Daoy (cell line): ENCODE data around the gene LYSMD3. TPM values are rescaled to one million over a fixed set of nuclear protein-coding genes. Genes with fewer than 3 reads are reported as not detected.
A peak's percentile ranks its signal among the peaks of the same experiment; 100 is the strongest.

Experiments used
- DNase-seq: peaks from one replicate; pipeline ENCODE4 v3.0.0-alpha.2; 2015; ENCODE audit warnings: low read depth
- total RNA-seq: library from RNA; depleted of rRNA; stranded (reverse); fragments of >200 nt; shearing (Covaris generic); gene quantifications from 2 replicates; pipeline ENCODE4 v1.2.3, GENCODE V29; 2014

The LYSMD3 gene
- total RNA-seq, 1 experiment from 2014 or later: 10.8 TPM

DNA sequence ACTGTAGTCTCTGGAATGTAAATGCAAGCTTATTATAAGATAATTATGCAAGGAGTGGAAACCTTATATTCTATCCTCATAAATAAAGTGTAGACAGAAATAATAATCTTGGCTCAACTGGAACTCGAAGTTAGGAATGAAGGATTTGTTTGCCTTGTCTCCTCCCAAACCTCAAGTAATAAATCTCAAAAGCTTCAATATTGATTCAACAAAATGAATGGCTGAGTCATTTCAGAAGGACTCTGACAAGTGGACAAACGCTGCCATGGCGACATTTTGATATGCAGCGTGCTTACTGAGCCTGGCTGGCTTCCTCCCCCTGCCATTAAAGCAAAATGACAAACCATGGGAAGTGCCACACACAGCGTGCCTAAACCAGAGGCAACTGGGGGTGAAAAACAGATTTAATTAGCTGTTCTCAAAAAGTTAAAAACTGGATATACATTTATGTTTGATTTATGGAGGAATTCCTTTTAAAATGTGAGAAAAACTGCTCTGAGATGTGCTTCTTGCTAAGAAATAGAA, 18.7 kb upstream of the LYSMD3 start:
- DNase-seq: peak; percentile 77

DNA sequence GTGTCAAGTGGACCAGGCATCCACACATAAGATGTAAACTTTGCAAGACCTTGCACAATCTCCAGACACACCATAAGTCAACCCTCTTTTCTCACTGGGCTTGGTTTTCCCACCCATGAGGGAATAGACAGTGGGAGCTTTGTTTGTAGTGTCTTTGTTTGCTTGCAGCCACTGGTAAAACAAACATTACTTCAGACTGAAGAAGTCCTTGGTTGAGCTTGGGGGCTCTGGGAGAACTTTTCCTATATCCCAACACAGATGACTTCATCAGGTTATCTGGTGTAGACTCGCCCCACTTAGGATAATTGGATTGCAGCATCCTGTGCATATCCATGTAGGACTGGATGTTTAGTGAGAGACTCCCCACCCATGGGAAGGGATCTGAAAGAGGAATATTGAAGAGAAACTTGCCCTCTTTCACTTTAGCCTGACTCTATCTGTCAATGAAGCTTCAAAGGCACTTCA, 17.7 kb upstream of the LYSMD3 start:
- peak; percentile 50 for DNase-seq

DNA sequence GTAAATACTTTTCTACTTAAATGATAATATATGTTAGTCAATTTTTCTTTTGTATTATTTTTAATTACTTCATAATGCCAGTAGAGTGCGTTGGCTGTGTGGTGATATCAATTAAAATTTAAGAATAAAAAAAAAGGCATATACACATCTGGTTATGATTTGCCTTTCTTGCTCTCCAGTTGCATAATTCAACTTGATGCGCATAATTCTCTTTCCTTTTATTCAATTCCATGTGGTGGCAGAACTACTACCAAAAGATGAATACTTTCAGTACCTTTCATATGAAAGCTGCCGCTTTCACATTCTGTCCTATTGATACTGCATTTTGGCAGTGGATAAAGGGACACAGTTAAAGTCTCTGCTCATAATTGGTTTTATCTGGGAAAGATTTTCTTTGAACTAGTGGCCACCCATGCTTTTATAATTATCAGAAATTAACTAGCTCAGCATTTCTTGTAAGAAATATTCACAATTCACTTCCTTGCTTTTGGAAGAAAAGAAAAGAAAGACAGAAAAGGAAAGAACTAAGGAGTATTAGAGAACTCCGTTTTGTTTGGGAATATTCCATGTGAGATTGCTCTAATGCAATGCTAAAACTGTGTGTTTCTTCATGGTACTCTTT, 16.9 kb upstream of the LYSMD3 start:
- DNase-seq: no peak

DNA sequence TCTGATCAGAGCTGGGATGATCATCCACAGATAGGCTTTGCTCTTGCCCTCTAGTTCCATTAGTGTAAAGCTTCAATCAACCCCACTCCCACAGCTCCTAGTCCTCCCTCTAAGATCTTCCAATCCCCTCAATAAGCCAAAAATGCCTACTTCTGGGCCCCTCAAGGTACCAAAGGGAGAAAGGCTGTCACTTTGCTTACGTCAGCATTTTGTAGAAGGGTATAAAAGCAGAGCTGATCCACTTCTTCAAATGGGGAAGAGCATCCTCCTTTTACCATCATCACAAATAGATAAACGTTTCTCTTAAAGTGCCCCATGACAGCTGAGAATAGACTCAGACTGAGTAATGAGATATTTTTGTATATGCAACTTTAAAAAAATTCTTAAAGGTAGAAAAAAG, 16.1 kb upstream of the LYSMD3 start:
- DNase-seq: no peak

DNA sequence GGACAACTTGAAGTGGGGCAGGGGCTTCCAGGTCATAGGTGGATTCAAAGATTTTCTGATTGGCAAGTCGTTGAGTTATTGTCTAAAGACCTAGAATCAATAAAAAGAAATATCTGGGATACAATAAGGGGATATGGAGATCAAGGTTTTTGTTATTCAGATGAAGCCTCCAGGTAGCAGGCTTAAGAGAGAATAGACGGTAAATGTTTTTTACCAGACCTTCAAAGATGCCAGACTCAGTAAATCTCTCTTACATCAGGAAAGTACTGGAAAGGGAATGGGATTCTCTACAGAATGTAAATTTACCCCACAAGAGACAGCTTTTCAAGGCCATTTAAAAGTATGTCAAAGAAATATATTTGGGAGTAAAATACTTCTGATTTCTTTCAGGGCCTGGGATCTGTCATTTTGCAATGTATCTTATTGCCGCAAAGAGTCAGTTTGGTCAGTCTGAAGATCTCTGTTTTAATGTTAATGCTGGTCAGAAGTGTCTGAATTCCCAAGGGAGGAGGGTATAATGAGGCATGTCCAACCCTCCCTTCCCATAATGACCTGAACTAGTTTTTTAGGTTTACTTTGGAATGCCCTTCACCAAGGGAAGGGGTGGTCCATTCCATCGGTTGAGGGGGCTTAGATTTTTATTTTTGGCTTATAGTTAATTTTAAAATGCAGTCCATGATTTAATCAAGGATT, 13.6 kb upstream of the LYSMD3 start:
- DNase-seq: no peak

DNA sequence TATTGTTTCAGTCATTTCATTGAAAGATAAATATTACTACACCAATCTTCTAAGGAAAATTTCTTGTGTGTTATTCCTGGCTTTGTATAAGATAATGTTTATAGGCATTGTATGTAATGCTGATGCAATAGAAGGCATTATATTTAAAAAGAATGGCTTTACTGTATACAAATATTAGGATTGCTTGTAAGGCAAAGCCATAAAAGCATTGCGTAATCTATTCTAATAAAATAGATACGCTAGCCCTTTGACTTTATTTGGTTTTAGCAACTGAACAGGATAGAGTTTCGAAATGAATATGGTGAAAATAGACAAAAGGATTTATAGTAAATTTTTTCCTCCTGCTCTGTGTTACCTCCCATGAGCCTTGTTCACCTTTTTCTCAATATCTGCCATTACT, 5.5 kb upstream of the LYSMD3 start:
- no peak for DNase-seq

DNA sequence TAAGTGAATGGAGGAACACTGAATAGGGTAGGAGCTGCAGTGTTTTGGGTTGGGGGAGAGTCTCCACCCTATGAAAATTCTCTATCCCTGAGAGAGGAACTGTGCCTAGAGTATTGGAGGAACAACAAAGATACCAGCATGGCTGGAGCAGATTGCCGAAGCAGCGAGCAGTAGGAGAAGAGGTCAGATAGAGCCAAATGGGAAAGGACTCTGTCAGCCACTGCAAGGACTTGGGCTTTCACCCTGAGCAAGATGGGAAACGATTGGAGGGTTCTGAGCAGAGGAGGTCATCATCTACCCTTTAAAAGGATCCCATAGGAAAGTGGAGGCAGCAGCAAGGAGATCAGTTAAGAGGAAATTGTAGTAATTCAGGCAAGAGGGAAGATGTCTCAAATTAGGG, 4.4 kb upstream of the LYSMD3 start:
- DNase-seq: no peak

DNA sequence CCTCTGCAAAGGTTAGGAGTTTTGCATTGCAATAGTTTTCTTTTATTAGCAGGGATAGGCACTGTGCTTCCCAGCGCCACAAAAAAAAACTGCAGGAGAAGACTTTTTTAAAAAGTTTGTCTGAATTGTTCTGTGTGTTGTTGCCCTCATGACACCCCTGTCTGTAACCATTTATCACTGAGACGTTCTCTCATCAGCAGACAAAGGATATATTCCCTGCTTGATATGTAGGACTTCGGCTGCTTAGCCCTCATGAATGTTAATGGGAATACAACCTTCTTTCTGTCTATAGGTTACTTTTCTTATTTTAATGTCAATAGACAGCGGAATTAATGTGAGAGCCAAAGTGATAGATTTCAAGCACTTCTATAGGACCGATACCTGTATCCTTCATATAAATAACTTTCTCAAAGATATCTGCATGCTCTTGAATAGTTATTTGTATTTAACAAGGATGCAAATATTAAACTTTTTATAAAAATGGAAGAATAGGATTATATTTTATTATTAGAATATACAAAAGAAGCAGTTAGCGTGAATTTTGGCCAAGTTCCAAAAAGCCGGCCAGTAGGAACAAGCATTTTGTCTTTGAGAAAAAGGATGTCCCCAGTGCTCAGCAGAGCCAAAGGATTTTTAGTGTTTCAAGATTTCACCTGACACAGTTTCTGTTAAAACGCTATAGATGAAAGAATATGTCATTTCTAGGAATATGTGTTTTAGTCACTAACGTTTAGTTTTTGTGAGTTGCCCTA, 1.5 kb upstream of the LYSMD3 start:
- no peak for DNase-seq

DNA sequence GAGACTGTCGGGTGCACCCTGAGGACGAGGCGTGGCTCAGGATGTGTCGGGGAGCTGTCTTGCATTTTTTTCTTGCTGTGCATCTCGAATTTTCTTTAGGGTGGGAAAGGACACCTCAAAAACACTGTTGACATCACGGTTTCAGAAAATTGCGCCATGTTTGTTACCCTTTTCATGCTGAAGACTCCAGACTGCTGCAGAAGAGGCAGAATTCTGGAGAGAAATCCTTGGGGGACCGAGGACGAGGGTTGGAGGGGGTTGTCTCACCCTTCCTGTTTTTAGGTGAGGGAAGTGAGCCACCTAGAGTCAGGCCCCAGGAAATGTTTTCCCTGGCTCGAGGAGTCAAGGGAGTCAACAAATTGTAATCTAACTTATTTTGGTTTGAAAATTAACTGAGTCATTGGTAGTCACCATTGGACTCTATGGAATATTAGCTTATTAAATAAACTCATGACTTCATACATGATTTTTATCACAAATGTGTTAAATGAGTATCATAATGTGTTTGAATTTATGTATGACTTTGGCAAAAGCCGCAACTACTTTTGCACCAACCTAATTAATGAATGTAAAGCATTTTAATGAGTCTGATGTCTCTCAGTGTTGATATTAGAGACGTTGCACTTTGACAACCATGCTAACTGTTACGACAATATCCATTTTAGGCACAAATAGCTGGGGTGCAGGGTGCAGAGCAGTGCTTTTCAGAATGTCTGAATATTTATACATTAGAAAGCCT, 724 bp upstream of the LYSMD3 start:
- peak; percentile 85 for DNase-seq

DNA sequence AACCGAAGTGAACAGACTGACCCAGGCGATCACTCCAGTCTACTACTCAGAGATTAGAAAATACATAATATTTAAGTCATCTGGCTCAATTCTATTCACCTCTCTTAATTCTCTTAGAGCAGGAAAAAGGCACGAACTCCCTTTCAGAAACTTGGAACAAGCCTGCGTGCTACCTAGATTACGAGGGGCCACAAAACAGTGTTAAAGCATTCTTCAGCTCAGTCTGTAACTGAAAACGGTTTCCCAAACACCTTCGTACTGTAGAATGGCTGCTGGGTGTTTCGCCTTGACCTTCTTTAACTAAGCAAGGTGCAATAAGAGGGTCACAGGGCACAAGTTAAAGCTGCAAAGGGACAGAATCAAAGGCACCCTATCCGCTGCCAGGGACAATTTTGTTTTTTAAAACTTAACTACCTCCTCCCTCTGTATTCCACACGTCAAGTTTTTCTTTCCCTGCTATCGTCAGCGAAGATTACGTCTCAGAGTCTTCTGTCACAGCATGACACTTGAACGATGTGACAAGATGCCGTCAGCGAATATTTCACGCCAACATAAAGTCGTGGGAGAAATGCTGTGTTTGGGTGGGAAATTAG, 687 bp downstream of the LYSMD3 start:
- peak; percentile 6 for DNase-seq

DNA sequence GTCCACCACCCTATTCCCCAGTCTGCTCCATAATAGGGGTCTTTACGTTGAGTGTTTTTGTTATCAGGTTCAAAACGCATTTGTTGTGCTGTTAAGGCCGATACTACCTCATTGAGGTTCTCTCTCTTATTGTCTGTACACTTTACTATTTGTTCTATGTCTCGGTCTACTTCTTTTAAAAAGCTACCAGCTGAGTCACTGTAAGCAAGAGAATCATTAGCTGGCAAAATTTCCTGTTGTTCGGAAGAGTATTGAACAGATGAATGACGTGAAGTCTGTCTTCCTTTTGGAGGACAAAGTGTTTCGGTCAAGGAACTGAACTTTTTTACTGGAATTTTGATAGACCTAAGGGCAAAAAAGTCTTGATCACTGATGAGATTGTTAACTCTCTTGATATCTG, 10.3 kb downstream of the LYSMD3 start:
- DNase-seq: no peak

DNA sequence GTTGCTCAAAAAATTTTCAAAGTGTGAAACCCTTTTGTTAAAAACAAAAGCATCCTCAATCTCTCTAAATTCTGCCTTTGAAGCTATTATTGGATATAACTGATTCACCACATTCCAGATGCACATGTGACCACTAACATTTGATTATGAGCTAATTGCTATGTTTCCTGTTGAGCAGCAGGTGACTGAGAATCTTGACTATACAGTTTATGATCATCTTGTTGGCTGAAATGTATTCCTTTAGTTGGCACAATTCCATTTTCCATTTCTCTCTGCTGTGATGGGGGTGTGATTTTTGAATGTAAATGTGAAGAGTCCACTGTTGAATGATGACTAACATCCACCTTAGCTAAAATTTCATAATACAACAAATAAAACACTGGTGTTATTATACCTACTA, 10.7 kb downstream of the LYSMD3 start:
- no peak for DNase-seq

DNA sequence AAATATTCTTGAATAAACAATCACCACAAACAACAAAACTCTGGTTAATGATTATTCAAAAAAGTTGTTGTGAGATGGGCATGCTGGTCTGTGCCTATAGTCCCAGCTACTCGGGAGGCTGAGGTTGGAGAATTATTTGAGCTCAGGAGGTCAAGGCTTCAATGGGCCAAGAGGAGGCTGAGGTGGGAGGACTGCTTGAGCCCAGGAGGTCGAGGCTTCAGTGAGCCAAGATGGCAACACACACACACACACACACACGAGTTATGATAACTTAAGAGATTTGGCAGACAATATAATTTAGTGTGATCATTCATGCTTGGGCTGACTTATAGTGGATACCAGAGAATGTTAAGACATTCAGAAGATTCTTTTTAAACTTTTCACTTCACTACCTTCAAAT, 14.9 kb downstream of the LYSMD3 start:
- DNase-seq: no peak

DNA sequence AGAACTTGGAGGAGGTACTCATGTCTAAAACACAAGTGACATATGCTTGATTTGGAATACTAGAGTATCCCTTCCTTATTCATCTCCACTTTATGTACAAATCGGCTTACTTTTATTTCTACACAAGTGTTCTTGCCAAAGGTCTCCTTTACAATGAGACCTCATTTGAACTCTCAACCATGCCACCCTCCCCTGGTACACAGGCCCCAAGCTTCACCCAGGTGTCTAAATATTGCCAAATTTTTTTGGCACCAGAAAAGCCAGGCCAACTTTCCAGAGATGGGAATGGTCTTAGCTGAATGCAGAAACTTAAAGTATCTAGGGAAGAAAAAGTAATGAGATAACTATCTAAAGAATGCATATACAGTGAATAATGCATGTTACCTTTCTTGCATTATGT, 18.9 kb downstream of the LYSMD3 start:
- DNase-seq: no peak

DNA sequence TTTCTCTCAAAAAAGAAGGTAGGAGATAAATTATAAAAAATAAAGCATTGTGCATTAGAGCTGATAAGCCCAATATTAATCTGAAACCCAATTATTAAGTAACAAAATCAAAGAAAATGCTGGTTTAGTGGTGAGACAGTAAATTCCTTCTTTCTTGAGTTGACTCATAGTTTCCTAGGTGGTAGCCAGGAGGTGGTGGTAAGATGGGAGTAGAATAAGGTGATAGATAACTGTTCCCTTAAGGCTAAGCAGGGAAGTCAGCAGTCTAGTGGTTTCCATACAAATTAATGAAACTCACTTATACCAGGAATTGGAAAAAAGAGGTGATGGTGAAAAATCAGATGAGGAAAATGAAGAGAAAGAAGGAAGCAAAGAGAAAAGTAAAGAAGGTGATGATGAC, 23.2 kb downstream of the LYSMD3 start:
- no peak for DNase-seq

DNA sequence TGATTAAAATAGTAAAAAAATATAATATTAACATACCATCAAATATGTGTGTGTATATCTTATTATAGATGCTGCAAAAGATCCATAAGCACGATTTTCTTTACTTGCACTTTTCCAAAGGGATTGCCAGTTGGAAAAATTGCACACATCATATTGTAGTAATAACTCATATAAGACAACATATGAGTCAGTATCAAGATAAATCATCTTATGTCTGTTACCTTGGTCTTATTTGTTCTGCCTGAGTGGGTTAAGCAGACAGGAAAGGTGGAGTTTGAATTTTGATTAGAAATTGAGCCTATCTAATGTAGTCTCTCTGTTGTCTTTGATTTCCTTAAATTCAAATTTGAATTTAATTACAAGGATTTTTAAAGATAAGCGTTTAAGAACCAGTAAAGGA, 24.6 kb downstream of the LYSMD3 start:
- no peak for DNase-seq

DNA sequence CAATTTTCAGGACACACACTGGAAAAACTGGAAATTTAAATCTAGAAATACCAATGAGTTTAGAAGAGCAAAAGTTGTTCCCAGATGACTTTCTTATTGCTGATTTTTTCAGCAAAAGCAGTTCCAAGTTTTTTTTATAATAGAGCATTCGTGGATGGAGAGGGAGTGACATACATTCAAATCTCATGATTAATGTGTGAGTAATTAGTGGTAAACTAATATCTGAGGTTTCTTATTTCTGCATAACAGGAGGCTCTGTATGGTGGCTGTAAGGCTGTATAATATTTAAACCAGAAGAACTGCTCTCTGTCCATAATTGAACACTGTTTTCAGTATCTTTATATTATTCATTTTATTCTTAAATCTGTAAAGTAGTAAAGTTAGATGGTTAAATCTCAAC, 25.8 kb downstream of the LYSMD3 start:
- no peak for DNase-seq

DNA sequence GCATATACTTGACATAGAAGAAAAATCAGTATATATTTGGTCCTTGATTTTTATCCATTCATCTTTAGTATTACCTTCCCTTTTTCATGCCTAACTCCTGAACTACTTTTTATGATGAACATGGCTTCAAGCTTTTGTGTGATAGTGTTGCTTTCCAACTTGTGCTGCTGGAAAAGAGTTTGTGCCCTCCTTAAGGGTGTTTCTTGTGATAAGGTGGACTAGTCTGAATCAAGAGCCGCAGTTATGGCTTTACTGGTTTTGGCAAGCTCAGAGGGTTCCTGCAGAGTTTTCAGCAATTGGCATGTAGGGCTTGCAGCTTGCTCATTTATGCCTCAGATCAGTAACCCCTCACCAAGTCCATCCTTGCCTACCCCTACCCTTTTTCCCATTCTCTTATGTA, 34.2 kb downstream of the LYSMD3 start:
- no peak for DNase-seq

DNA sequence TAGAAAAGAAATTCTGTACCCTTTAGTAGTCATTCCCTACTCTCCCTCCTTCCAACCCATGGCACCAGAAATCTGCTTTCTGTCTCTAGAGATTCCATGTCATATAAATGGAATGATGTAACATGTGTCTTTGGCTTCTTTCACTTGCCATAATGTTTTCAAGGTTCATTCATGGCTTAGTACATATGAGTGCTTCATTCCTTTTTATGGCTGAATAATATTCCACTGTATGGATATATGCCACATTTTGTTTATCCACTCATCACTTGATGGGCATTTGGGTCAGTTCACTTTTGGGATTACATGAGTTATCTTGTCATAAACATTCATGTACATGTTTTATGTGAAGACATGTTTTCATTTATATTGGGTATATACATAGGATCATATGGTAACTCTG, 35.3 kb downstream of the LYSMD3 start:
- DNase-seq: no peak

DNA sequence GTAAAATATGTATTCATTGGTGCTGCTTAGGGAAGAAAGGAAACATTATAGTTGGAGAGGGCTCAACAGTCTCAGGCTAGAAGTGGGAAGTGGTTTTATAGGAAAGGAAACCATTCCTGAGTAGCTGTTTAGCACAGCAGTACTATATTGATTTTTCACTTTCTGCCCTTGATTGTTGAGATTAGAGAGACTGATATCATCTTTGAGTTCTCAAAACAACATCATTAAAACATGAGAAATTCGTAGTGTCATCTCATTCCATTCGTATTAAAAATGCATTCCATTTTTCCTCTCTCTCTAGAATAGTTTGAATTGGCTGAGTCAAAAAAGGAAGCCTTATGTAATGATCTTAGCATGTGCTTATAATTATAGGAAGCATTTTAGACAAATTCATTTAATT, 40.6 kb downstream of the LYSMD3 start:
- no peak for DNase-seq

DNA sequence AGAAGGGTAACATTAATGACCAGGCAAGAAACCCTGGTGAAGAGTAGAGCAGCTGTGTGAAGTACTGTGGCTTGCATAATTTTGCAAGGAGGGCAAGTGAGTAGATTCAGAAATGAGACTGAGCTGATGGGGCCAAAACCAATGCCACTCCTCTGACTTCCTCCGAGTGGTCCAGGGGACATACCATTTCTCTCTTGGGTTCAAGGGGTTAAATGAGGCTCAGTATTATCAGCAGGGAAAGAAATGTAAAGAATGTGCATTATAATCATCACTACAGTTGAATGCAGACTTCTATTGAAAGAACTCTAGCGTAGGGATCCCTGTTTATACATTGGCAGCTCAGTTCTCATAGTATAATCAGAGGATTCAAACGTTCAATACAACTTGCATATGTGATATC, 44.8 kb downstream of the LYSMD3 start:
- no peak for DNase-seq

DNA sequence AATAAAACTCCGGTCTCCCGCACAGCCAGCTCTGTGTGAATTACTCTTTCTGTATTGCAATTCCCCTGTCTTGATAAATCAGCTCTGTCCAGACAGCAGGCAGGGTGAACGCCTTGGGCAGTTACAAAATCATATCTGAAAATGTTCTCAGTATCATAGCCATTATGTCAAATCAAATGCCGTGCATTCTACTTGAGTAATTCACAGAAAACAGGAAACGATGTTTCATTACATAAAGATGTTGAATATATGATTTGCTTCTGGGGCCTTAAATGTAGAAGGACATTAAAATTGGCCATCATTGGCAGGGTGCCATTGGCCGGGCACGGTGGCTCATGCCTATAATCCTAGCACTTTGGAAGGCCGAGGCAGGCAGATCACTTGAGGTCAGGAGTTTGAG, 46.2 kb downstream of the LYSMD3 start:
- DNase-seq: no peak
